GM21526 (cell line): Measurements from ENCODE around the gene FRMPD3.
"Not testable (repeated sequence)": the region's sequence is repeated elsewhere in the genome, so short reads cannot be mapped to it uniquely, and the experiment has no call there.

Experiments
- ATAC-seq: cut with Tn5 transposase; IDR thresholded peaks from one replicate; pipeline ENCODE4 v1.9.1; 2021; ENCODE audit warnings: moderate library complexity; ENCODE audit not compliant: unreplicated experiment, low FRiP score

FRMPD3 gene

GRCh38 chrX:107448998-107449835 is at the start of gene FRMPD3:
Gene FRMPD3 (plus strand): TSS chrX:107449652. CDS start chrX:107526589, 76,937 bp downstream.
- ATAC-seq = no peak

- ATAC-seq = no peak
These were observed 28.9 kb upstream of the FRMPD3 start for GRCh38 chrX:107420571-107420970.

- no peak for ATAC-seq
These were observed 28.1 kb upstream of the FRMPD3 start for GRCh38 chrX:107421337-107421861.

GRCh38 chrX:107429090-107429489 is 20.4 kb upstream of the FRMPD3 start:
- no peak for ATAC-seq

GRCh38 chrX:107440187-107440586 is 9.3 kb upstream of the FRMPD3 start:
- ATAC-seq = no peak

GRCh38 chrX:107440692-107441091 is 8.8 kb upstream of the FRMPD3 start:
- no peak for ATAC-seq

- ATAC-seq = no peak
These were observed 6.4 kb upstream of the FRMPD3 start for GRCh38 chrX:107442914-107443527.

GRCh38 chrX:107445146-107445545 is 4.3 kb upstream of the FRMPD3 start:
- ATAC-seq = no peak

- ATAC-seq = no peak
These were observed 3.8 kb upstream of the FRMPD3 start for GRCh38 chrX:107445631-107446030.

- ATAC-seq = no peak
These were observed 1.8 kb upstream of the FRMPD3 start for GRCh38 chrX:107447642-107448041.

GRCh38 chrX:107448625-107448997 is 841 bp upstream of the FRMPD3 start:
- no peak for ATAC-seq

- ATAC-seq = no peak
These were observed 1.5 kb downstream of the FRMPD3 start for GRCh38 chrX:107450823-107451509.

- ATAC-seq = no peak
These were observed 2.3 kb downstream of the FRMPD3 start for GRCh38 chrX:107451731-107452130.

- ATAC-seq = no peak
These were observed 3.1 kb downstream of the FRMPD3 start for GRCh38 chrX:107452581-107452980.

GRCh38 chrX:107454302-107454701 is 4.8 kb downstream of the FRMPD3 start:
- ATAC-seq = peak; percentile 74

- no peak for ATAC-seq
These were observed 7.8 kb downstream of the FRMPD3 start for GRCh38 chrX:107457289-107457688.

GRCh38 chrX:107465932-107466620 is 16.6 kb downstream of the FRMPD3 start:
- ATAC-seq = peak; percentile 58

- no peak for ATAC-seq
These were observed 17.8 kb downstream of the FRMPD3 start for GRCh38 chrX:107467271-107467670.

- ATAC-seq = no peak
These were observed 20.7 kb downstream of the FRMPD3 start for GRCh38 chrX:107470198-107470597.

- no peak for ATAC-seq
These were observed 21.5 kb downstream of the FRMPD3 start for GRCh38 chrX:107470971-107471370.

GRCh38 chrX:107471420-107471819 is 22.0 kb downstream of the FRMPD3 start:
- ATAC-seq = not testable (repeated sequence)
